HepG2 (cell line): ENCODE data around the gene RAB29.

ENCODE experiments used
- AHR ChIP-seq: IDR thresholded peaks from 2 replicates; pipeline ENCODE4 v1.6.1; 2018; ENCODE audit warnings: missing genetic modification reagents, missing compliant biosample characterization
- CTCF ChIP-seq: sonication (generic); formaldehyde crosslinking; IDR thresholded peaks from 2 replicates; pipeline ENCODE4 v1.5.0; 2020; ENCODE audit warnings: mild to moderate bottlenecking, missing genetic modification reagents, moderate library complexity
- FOXA3 ChIP-seq: IDR thresholded peaks from 2 replicates; pipeline ENCODE4 v1.6.1; 2016; ENCODE audit warnings: missing genetic modification reagents, missing compliant biosample characterization
- MAX ChIP-seq: IDR thresholded peaks from 2 replicates; pipeline ENCODE4 v1.6.1; 2012; ENCODE audit warnings: inconsistent platforms
- TCF7L2 ChIP-seq: IDR thresholded peaks from 2 replicates; pipeline ENCODE4 v1.6.1; 2011; ENCODE audit warnings: mild to moderate bottlenecking, low read depth, low read length, moderate library complexity
- ZBTB7A ChIP-seq: sonication (generic); formaldehyde crosslinking; IDR thresholded peaks from 2 replicates; pipeline ENCODE4 v1.8.0; 2022; ENCODE audit warnings: mild to moderate bottlenecking, missing genetic modification reagents
- ZFYVE20 ChIP-seq: sonication (generic); formaldehyde crosslinking; IDR thresholded peaks from 2 replicates; pipeline ENCODE4 v1.8.0; 2023; ENCODE audit warnings: low read depth, mild to moderate bottlenecking, moderate library complexity, missing genetic modification reagents, borderline replicate concordance
- ZNF841 ChIP-seq: sonication (generic); formaldehyde crosslinking; IDR thresholded peaks from 2 replicates; pipeline ENCODE4 v1.8.1; 2023; ENCODE audit warnings: missing genetic modification reagents, borderline replicate concordance
- ZZZ3 ChIP-seq: sonication (generic); formaldehyde crosslinking; IDR thresholded peaks from 2 replicates; pipeline ENCODE4 v1.4.0; 2020; ENCODE audit warnings: missing genetic modification reagents, mild to moderate bottlenecking, borderline replicate concordance

GRCh38 chr1:205733438-205734175, 41.7 kb downstream of the RAB29 start:
- no peak for TF ChIP-seq MAX
- TF ChIP-seq AHR (CRISPR knock-in tag), result no peak
- no peak for TF ChIP-seq ZFYVE20 (CRISPR knock-in tag)
- TF ChIP-seq ZBTB7A (CRISPR knock-in tag), result no peak
- TF ChIP-seq ZNF841 (CRISPR knock-in tag), result no peak
- no peak for TF ChIP-seq CTCF
- TF ChIP-seq FOXA3 (CRISPR knock-in tag), result no peak
- no peak for TF ChIP-seq ZZZ3
- TF ChIP-seq TCF7L2, result no peak
